ENCODE results near the gene SWT1.
"Not testable (repeated sequence)": the region's sequence is repeated elsewhere in the genome, so short reads cannot be mapped to it uniquely, and the experiment has no call there.

SWT1 gene

GRCh38 chr1:185292237-185292636 lies 135.3 kb downstream of the SWT1 start:
- DNase-seq = no peak

GRCh38 chr1:185293967-185294542 lies 137.1 kb downstream of the SWT1 start:
- no peak for DNase-seq

- DNase-seq = no peak
Measured at GRCh38 chr1:185295091-185295490, 138.1 kb downstream of the SWT1 start.

DNA sequence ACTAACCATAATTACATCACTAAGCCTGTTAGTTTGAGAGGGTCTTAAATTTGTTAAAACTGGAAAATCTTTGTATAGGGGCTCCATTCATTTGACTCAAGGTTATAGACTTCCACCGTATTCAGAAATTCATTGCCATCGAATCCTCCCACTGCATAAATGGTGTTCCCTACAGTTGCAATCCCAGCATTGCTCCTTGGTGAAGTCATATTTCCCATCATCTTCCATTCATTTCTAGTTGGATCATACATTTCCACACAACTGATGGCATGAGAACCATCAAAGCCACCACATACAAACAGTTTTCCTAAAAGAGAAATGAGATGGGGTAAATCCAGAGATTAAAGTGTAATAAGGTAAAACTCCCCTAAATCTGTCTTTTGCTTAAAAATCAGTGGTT lies 141.0 kb downstream of the SWT1 start:
- no peak for DNase-seq

DNA sequence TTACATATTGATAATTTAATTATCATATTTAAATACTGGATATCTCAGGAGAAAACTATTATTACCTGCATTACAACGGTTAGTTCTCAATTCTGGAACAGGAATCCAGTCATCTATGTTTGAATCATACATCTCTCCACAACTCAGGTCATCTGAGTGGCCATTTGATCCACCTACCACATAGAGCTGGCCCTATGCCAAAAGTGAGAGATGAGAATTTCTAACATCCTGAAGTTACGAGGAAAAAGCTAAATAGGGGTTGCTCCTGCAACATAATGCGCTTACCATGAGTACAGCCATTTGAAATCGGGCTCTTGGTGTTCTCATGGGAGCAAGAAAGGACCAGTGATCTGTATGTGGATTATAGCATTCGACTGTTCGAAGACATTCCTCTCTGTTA lies 143.2 kb downstream of the SWT1 start:
- no peak for DNase-seq

GRCh38 chr1:185305419-185305818 lies 148.5 kb downstream of the SWT1 start:
- no peak for DNase-seq

DNA sequence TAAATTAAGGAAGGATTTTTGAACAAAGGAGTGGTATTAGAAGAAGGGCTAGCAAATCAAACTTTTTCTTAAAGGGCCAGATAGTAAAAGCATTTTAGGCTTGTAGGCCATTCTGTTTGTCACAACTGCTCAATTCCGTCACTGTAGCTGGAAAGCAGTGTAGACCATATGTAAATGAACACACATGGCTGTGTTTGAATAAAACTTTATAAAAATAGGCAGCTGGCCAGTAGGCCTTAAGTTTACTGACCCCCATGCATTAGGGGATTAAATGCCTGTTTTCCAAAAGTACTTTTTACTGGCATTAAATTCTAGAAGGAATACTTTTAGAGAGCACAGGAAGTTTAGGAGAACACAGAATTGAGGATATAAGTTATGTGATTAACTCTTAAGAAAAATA lies 151.2 kb downstream of the SWT1 start:
- DNase-seq = no peak

DNA sequence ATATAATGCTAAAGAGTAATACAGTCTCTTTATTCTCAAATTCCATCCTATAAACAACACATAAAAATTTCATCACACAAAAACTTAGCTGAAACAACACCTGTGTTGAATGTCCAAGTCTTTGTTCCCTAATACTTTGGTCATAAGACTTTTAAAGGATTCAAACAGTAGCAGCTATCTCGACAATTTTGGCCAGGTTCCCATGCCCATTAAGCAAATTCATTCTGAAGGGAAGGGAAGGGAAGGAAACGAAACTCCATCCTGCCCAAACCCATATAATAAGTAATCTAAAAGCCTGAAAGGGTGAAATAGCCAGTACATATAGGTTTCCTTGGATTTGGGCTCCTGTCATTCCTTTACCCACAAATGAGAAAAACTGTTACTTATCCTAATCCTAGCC lies 152.6 kb downstream of the SWT1 start:
- no peak for DNase-seq

- DNase-seq = no peak
Measured at GRCh38 chr1:185311589-185312225, 154.7 kb downstream of the SWT1 start.

DNA sequence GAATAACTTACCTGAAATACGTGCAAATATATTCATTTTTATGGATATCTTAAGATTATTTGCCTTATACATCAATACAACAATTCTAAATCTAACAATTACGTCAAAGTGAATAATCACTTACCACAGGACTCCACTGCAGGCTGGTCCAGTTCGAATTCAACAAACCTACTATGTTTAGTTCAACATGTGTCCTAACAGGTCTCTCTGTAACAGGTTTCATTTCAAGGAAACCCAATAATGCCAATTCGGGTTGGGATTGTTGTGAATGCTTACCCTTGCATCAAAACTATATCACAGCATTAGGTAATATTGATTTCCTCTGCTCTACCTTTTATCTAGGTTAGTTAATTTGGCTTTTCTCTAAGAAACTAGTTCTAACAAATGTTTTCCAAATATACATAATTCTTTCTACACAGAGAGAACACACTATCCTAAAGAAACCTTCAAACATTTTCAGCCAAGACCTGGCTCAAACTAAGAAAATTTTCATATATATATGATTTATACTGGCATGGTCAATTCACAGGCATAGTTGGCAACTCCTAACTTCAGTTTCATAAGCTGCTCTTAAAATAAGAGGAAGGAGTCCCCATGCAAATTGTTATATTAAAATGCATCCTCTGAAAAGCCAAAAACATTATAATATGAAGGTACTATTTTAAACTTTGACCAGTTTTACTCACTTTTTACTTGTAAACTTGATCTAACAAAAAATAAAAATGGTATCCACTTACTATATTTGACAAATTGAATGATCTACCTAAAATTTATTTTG lies 155.6 kb downstream of the SWT1 start:
- no peak for DNase-seq

GRCh38 chr1:185314411-185314810 lies 157.4 kb downstream of the SWT1 start:
- DNase-seq = no peak

GRCh38 chr1:185315445-185316071 lies 158.6 kb downstream of the SWT1 start:
- no peak for DNase-seq

DNA sequence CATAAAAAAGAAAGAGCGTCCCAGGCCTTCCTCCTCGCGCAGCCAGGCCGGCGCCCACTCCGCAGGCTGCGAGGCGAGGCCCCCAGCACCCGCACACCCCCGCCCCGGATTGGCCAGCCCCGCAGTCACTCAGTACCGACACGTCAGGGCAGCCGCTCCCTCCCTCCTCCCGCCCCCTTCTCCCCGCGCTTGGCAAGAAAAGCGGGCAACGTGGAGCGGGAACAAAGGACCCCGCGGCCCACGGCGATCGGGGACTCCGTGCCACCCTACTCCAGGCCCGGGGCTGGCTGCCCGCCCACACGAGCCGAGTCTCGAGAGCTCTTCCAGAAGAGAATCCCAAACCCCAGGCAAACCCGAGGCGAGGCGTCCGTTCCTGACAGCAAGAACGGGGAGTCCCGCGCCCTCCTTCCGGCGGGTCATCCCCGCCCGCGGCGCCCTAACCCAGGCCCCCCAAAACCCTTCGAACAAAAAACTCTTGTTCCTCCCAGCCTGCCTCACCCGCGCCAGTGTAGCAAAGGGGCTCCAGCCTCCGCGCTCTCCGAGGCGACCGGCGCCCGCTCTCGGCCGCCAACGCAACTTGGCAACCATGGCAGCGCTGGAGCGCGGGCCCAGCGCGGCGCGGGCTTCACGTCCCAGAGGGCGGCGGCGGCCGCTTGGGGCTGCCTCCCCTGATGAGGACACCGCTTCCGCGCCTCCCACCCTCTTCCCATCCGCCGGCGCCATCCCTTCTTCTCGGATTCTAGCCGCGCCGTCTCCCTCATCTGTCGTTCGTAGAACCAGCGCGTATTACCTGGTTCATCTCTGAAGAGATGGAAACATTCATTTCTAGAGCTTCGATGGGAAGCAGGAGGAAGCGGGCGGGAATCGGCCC lies 159.4 kb downstream of the SWT1 start:
- peak; percentile 95 for DNase-seq

DNA sequence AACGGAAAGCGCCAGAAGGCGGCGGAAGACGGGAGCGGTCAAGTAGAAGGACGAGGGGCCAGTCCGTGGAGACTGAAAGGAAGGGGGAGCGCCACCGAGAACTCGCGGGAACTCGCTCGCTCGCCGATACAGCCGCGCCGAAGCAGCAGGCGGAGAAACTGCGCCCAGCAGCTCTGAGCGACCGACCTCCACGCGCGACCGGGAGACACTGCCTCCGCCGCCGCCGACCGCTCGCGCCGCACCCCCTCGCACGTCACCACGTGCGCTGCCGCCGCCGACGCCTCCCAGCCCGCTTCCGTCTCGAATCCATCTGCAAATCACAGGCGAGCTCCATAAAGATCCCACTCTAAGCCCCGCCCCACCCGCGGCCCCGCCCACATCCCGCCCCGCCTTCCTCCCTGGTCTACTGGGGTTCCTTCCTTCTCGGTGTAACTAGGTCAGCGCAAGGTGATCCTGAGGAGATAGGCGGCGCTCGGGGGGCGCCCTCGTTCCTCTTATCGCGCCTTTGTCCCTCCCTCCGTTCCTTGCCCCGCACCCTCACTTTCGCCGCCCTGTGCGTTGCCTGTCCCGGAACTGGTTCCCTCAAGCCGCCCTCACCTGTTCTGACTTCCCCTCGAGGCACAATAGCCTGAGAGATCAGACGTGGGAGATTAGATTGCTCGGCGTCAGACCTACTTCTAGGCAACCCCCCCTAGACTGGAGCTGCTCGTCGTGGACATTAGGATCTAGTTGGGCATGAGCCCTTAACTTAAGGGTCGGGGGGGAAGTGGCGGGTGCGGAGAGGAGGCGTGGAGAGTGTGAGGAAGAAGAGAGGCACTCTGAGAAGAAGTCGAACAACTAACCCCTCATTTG lies 160.3 kb downstream of the SWT1 start, which contains the start of gene IVNS1ABP:
TSS of gene IVNS1ABP (minus strand) at position 210 of the 852 bp plus-strand sequence. CDS start 7,750 bp downstream, outside the sequence.
- DNase-seq = peak; percentile 97

- DNase-seq = peak; percentile 89
Measured at GRCh38 chr1:185317886-185318310, 160.9 kb downstream of the SWT1 start.

DNA sequence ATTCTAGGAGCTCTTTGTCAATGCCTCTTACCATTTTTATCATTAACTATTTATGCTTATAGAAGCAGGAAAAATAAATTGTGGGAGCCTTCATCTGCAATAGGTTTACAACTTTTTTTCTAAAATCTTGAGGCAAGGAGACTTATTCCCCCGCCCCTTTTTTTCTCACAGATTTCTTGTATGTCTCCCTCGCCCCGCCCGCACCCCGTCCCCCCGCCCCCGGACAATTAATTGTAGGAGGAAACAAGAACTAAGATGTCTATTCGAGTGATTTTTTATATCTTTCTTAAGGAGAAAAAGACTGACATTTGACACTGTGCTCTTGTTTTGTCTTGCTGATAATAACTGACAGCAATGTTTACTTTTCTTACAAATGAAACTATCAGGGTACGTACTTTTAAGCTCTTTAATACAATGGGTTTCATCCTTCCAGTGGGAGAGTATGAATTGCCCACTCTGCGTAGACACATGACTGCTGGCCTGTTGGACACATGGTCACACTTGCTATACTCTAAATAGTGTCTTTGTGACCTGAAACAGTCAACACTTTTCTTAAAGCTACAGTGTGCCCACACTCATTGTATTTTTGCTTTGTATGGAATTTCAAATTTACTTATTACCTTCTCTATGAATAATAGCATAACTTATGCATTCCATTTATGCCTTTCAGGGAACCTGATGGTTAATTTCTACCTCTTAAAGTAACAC lies 161.6 kb downstream of the SWT1 start:
- DNase-seq = no peak

- DNase-seq = no peak
Measured at GRCh38 chr1:185319139-185319475, 162.1 kb downstream of the SWT1 start.

DNA sequence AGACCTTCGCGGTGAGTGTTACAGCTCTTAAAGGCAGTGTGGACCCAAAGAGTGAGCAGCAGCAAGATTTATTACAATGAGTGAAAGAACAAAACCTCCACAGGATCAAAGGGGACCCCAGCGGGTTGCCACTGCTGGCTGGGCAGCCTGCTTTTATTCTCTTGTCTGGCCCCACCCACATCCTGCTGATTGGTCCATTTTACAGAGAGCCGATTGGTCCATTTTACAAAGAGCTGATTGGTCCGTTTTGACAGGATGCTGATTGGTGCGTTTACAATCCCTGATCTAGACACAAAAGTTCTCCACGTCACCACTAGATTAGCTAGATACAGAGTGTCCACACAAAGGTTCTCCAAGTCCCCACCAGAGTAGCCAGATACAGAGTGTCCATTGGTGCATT lies 164.1 kb downstream of the SWT1 start:
- not testable (repeated sequence) for DNase-seq

- not testable (repeated sequence) for DNase-seq
Measured at GRCh38 chr1:185321653-185322221, 164.8 kb downstream of the SWT1 start.

- DNase-seq = no peak
Measured at GRCh38 chr1:185322636-185323035, 165.7 kb downstream of the SWT1 start.

DNA sequence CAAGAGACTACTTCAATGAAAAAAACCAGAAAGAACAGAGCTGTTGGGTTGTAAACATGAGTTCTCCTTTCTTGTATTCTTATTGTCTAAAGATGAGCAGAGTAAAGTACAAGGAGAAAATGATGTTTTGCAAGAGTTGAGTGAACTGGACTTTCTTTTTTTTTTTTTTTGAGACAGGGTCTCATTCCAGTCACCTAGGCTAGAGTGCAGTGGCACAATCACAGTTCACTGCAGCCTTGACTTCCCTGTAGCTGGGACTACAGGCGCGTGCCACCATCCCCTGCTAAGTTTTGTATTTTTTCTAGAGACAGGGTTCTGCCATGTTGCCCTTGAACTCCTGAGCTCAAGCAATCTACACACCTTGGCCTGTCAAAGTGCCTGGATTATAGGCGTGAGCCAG lies 167.2 kb downstream of the SWT1 start:
- no peak for DNase-seq
